ENCODE measurements around the gene HIVEP3.
A peak's percentile ranks its signal among the peaks of the same experiment; 100 is the strongest.

The HIVEP3 gene

GRCh38 chr1:41811051-41811795 is 107.5 kb downstream of the HIVEP3 start:
- Mint-ChIP-seq H3K9me3 (no peaks in the 10 kb centered on the region), H3K27ac (no peak overlapping the region), H3K27me3 (no peaks in the 10 kb centered on the region), H3K4me1 (peaks cover 56% of the 10 kb centered on the region), H3K4me3 (no peak overlapping the region)
- DNase-seq (peak in 1 of 2 donors; percentile 41), ATAC-seq (peak; percentile 70)

- H3K4me1 Mint-ChIP-seq = peaks cover 63% of the 10 kb centered on the region
- no peak overlapping the region for H3K27ac Mint-ChIP-seq
Measured at GRCh38 chr1:41810446-41810845, 108.3 kb downstream of the HIVEP3 start.

GRCh38 chr1:41809692-41810091 is 109.0 kb downstream of the HIVEP3 start:
- no peak for DNase-seq
- ATAC-seq = no peak
- Mint-ChIP-seq H3K27ac (no peak overlapping the region), H3K4me1 (peaks cover 71% of the 10 kb centered on the region), H3K4me3 (no peak overlapping the region), H3K9me3 (no peaks in the 10 kb centered on the region), H3K27me3 (no peaks in the 10 kb centered on the region)

More at GRCh38 chr1:41810446-41810845, 108.3 kb downstream of the HIVEP3 start:
- H3K4me3 Mint-ChIP-seq = no peak overlapping the region
- no peak for ATAC-seq
- DNase-seq = peak; percentile 27 to 36
- H3K27me3 Mint-ChIP-seq = no peaks in the 10 kb centered on the region
- no peaks in the 10 kb centered on the region for H3K9me3 Mint-ChIP-seq

- H3K27ac Mint-ChIP-seq = no peak overlapping the region
- no peaks in the 10 kb centered on the region for H3K27me3 Mint-ChIP-seq
- H3K9me3 Mint-ChIP-seq = no peaks in the 10 kb centered on the region
- H3K4me1 Mint-ChIP-seq = peaks cover 94% of the 10 kb centered on the region
- peak overlapping the region; percentile 57 to 69 for H3K4me3 Mint-ChIP-seq
- ATAC-seq (no peak), DNase-seq (no peak)
Measured at GRCh38 chr1:41807390-41807789, 111.3 kb downstream of the HIVEP3 start.

- Mint-ChIP-seq H3K27me3 (no peaks in the 10 kb centered on the region), H3K9me3 (no peaks in the 10 kb centered on the region), H3K27ac (peak overlapping the region; percentile 61 to 72), H3K4me1 (peaks cover 91% of the 10 kb centered on the region), H3K4me3 (peak overlapping the region; percentile 57 to 69)
- ATAC-seq (peak; percentile 78), DNase-seq (peak; percentile 47 to 65)
Measured at GRCh38 chr1:41806472-41807155, 112.1 kb downstream of the HIVEP3 start.

- ATAC-seq (peak; percentile 73), DNase-seq (peak in 1 of 2 donors; percentile 40)
- peaks cover 91% of the 10 kb centered on the region for H3K4me1 Mint-ChIP-seq
- H3K27me3 Mint-ChIP-seq = no peaks in the 10 kb centered on the region
- peak overlapping the region; percentile 36 to 69 for H3K27ac Mint-ChIP-seq
- peak overlapping the region; percentile 13 to 69 for H3K4me3 Mint-ChIP-seq
- H3K9me3 Mint-ChIP-seq = no peaks in the 10 kb centered on the region
Measured at GRCh38 chr1:41805771-41806471, 112.8 kb downstream of the HIVEP3 start.

GRCh38 chr1:41804176-41804575 is 114.5 kb downstream of the HIVEP3 start:
- DNase-seq (no peak), ATAC-seq (no peak)
- H3K27me3 Mint-ChIP-seq = no peaks in the 10 kb centered on the region
- peaks cover 91% of the 10 kb centered on the region for H3K4me1 Mint-ChIP-seq
- no peak overlapping the region for H3K27ac Mint-ChIP-seq
- no peaks in the 10 kb centered on the region for H3K9me3 Mint-ChIP-seq
- peak overlapping the region in 1 of 2 donors; percentile 65 for H3K4me3 Mint-ChIP-seq

- no peak for ATAC-seq
- no peak for DNase-seq
- peaks cover 95% of the 10 kb centered on the region for H3K4me1 Mint-ChIP-seq
- H3K27me3 Mint-ChIP-seq = no peaks in the 10 kb centered on the region
- peak overlapping the region in 1 of 2 donors; percentile 71 for H3K27ac Mint-ChIP-seq
- H3K9me3 Mint-ChIP-seq = no peaks in the 10 kb centered on the region
- peak overlapping the region in 1 of 2 donors; percentile 9 for H3K4me3 Mint-ChIP-seq
Measured at GRCh38 chr1:41803656-41804055, 115.1 kb downstream of the HIVEP3 start.

GRCh38 chr1:41802532-41803501 is 115.9 kb downstream of the HIVEP3 start:
- H3K9me3 Mint-ChIP-seq = no peaks in the 10 kb centered on the region
- H3K4me3 Mint-ChIP-seq = peak overlapping the region in 1 of 2 donors; percentile 16
- H3K27me3 Mint-ChIP-seq = no peaks in the 10 kb centered on the region
- peak overlapping the region in 1 of 2 donors; percentile 82 for H3K27ac Mint-ChIP-seq
- ATAC-seq (no peak), DNase-seq (no peak)
- H3K4me1 Mint-ChIP-seq = peaks cover 89% of the 10 kb centered on the region

GRCh38 chr1:41800311-41800829 is 118.4 kb downstream of the HIVEP3 start:
- ATAC-seq (peak; percentile 75), DNase-seq (no peak)
- Mint-ChIP-seq H3K27me3 (no peaks in the 10 kb centered on the region), H3K27ac (no peak overlapping the region), H3K4me3 (peak overlapping the region in 1 of 2 donors; percentile 16), H3K4me1 (peaks cover 71% of the 10 kb centered on the region), H3K9me3 (no peaks in the 10 kb centered on the region)

GRCh38 chr1:41799723-41800122 is 119.0 kb downstream of the HIVEP3 start:
- H3K4me1 Mint-ChIP-seq = peaks cover 70% of the 10 kb centered on the region
- no peaks in the 10 kb centered on the region for H3K27me3 Mint-ChIP-seq
- H3K4me3 Mint-ChIP-seq = no peak overlapping the region
- no peaks in the 10 kb centered on the region for H3K9me3 Mint-ChIP-seq
- ATAC-seq = peak; percentile 91
- H3K27ac Mint-ChIP-seq = no peak overlapping the region
- no peak for DNase-seq

- H3K27me3 Mint-ChIP-seq = no peaks in the 10 kb centered on the region
- no peaks in the 10 kb centered on the region for H3K9me3 Mint-ChIP-seq
- H3K4me1 Mint-ChIP-seq = peaks cover 67% of the 10 kb centered on the region
- ATAC-seq (no peak), DNase-seq (no peak)
- no peak overlapping the region for H3K4me3 Mint-ChIP-seq
- no peak overlapping the region for H3K27ac Mint-ChIP-seq
Measured at GRCh38 chr1:41799205-41799604, 119.5 kb downstream of the HIVEP3 start.

GRCh38 chr1:41795205-41795762 is 123.4 kb downstream of the HIVEP3 start:
- Mint-ChIP-seq H3K4me3 (no peak overlapping the region), H3K9me3 (no peaks in the 10 kb centered on the region), H3K4me1 (peaks cover 68% of the 10 kb centered on the region), H3K27ac (no peak overlapping the region), H3K27me3 (no peaks in the 10 kb centered on the region)
- no peak for ATAC-seq
- DNase-seq = no peak

- H3K4me3 Mint-ChIP-seq = no peak overlapping the region
- ATAC-seq (peak; percentile 43), DNase-seq (no peak)
Measured at GRCh38 chr1:41794031-41794430, 124.7 kb downstream of the HIVEP3 start.

More at GRCh38 chr1:41794031-41794430, 124.7 kb downstream of the HIVEP3 start:
- no peaks in the 10 kb centered on the region for H3K9me3 Mint-ChIP-seq
- peaks cover 63% of the 10 kb centered on the region for H3K4me1 Mint-ChIP-seq
- no peak overlapping the region for H3K27ac Mint-ChIP-seq
- no peaks in the 10 kb centered on the region for H3K27me3 Mint-ChIP-seq
